Osteocyte (in vitro differentiated cells): Measurements from ENCODE around the gene SLC27A1. TPM values are rescaled to one million over a fixed set of nuclear protein-coding genes. Genes with fewer than 3 reads are reported as not detected.

Experiments
- DNase-seq: peaks from one replicate; pipeline ENCODE4 v3.0.0; 2021; ENCODE audit warnings: mixed read lengths; ENCODE audit not compliant: unreplicated experiment; ENCODE audit errors: extremely low spot score
- H3K27ac Mint-ChIP-seq: one replicate; pipeline ENCODE4 v1.8.0; 2021; ENCODE audit warnings: mild to moderate bottlenecking, mixed read lengths; ENCODE audit not compliant: unreplicated experiment
- H3K27me3 Mint-ChIP-seq: one replicate; pipeline ENCODE4 v1.8.0; 2021; ENCODE audit warnings: mixed read lengths; ENCODE audit not compliant: unreplicated experiment
- H3K36me3 Mint-ChIP-seq: one replicate; pipeline ENCODE4 v1.8.0; 2021; ENCODE audit warnings: mixed read lengths; ENCODE audit not compliant: unreplicated experiment
- H3K4me1 Mint-ChIP-seq: one replicate; pipeline ENCODE4 v1.8.0; 2021; ENCODE audit warnings: mixed read lengths; ENCODE audit not compliant: unreplicated experiment
- H3K4me3 Mint-ChIP-seq: one replicate; pipeline ENCODE4 v1.8.0; 2021; ENCODE audit warnings: mild to moderate bottlenecking, moderate library complexity, mixed read lengths; ENCODE audit not compliant: unreplicated experiment
- H3K9me3 Mint-ChIP-seq: one replicate; pipeline ENCODE4 v1.8.0; 2021; ENCODE audit warnings: mixed read lengths; ENCODE audit not compliant: unreplicated experiment
- total RNA-seq: library from RNA; stranded (reverse); gene quantifications from 2 replicates; pipeline ENCODE4 v1.2.1, GENCODE V29; 2021
- TF ChIP-seq, protein P1 (sequence below): fragments of 200-600 bp; sonication (generic); IDR thresholded peaks from 2 replicates; pipeline ENCODE4 v1.5.0; 2021; ENCODE audit warnings: antibody characterized with exemption, mild to moderate bottlenecking, moderate library complexity

The SLC27A1 gene
- total RNA-seq, 1 donor from 2014 or later = 12.5 TPM

DNA sequence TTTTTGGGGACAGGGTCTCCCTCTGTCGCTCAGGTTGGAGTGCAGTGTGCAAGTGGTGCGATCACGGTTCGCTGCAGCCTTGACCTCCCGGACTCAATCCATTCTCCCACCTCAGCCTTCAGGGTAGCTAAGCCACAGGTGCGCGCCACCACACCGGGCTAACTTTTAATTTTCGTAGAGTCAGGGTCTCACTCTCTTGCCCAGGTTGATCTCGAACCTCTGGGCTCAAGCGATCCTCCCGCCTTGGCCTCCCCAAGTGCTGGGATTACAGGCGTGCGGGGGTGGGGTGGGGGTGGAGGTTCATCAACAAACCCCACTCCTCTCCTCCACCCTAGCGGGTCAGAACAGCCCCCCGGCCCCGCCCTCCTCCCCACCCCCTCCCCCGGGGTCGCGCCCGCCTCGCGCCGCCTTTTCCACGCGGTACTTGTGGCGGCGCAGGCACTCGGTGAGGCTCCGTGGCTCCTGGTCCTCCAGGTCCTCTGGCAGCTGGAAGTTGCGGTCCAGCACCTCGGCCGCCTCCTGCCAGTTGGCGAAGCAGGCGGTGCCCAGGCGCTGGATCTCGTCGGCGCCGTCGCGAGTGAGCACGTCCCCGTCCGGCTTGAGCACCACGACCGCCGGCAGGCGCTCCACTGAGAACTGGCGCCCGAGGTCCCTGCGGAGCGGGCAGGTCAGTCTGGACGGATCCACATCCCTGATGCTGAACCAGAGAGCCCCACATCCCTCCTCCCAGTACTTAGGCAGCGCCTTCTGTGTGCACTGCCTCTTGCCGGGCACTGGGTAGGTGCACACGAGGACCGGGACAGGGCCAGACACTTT is 14.8 kb upstream of the SLC27A1 start:
- H3K36me3 Mint-ChIP-seq = no peaks in the 10 kb centered on the region
- H3K9me3 Mint-ChIP-seq = no peaks in the 10 kb centered on the region
- peaks cover 11% of the 10 kb centered on the region for H3K4me1 Mint-ChIP-seq

DNA sequence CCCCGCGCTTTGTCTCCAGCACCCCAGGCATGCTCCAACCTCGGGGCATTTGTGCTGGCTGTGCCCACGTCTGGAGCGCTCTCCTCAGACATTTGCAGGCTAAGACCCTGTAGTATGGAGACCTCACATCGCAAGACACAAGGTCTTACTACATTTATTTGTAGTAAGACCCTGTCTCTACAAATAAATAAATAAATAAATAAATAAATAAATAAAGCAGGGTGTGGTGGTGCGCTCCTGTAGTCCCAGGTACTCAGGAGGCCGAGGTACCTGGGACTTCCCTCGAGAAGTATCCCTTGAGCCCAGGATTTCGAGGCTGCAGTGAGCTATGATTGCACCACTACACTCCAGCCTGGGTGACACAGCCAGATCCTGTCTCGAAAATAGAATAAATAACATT is 14.2 kb upstream of the SLC27A1 start:
- Mint-ChIP-seq H3K27ac (no peak overlapping the region), H3K4me1 (peaks cover 11% of the 10 kb centered on the region), H3K4me3 (no peak overlapping the region), H3K36me3 (no peaks in the 10 kb centered on the region), H3K9me3 (no peaks in the 10 kb centered on the region), H3K27me3 (peaks cover 26% of the 10 kb centered on the region)
- DNase-seq = no peak
- TF ChIP-seq, protein P1, sequence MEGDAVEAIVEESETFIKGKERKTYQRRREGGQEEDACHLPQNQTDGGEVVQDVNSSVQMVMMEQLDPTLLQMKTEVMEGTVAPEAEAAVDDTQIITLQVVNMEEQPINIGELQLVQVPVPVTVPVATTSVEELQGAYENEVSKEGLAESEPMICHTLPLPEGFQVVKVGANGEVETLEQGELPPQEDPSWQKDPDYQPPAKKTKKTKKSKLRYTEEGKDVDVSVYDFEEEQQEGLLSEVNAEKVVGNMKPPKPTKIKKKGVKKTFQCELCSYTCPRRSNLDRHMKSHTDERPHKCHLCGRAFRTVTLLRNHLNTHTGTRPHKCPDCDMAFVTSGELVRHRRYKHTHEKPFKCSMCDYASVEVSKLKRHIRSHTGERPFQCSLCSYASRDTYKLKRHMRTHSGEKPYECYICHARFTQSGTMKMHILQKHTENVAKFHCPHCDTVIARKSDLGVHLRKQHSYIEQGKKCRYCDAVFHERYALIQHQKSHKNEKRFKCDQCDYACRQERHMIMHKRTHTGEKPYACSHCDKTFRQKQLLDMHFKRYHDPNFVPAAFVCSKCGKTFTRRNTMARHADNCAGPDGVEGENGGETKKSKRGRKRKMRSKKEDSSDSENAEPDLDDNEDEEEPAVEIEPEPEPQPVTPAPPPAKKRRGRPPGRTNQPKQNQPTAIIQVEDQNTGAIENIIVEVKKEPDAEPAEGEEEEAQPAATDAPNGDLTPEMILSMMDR = no peak

More for the DNA sequence above, 14.8 kb upstream of the SLC27A1 start:
- peaks cover 26% of the 10 kb centered on the region for H3K27me3 Mint-ChIP-seq
- DNase-seq = no peak
- no peak overlapping the region for H3K27ac Mint-ChIP-seq
- TF ChIP-seq, protein P1 = no peak
- H3K4me3 Mint-ChIP-seq = no peak overlapping the region

DNA sequence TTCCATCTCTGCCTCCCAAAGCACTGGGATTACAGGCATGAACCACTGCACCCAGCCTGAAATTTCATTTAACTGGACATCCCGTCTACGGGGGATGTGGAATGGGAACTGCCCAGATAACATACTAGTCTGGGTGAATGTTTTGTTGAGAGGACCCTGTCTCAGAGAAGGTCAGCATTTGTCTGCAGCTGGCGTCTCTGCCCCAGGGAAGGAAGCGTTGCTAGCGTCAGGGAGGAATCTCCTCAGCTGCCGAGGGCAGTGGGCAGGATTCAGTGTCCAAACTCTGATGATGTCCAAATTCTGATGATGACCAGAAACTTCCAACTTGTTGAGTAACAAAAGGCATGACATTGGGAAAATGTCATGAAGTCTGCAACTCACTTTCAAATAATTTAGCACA is 12.7 kb upstream of the SLC27A1 start:
- H3K9me3 Mint-ChIP-seq = no peaks in the 10 kb centered on the region
- DNase-seq = no peak
- no peak overlapping the region for H3K27ac Mint-ChIP-seq
- H3K4me3 Mint-ChIP-seq = no peak overlapping the region
- H3K4me1 Mint-ChIP-seq = peaks cover 11% of the 10 kb centered on the region
- no peaks in the 10 kb centered on the region for H3K36me3 Mint-ChIP-seq
- peaks cover 26% of the 10 kb centered on the region for H3K27me3 Mint-ChIP-seq
- TF ChIP-seq, protein P1 = no peak

DNA sequence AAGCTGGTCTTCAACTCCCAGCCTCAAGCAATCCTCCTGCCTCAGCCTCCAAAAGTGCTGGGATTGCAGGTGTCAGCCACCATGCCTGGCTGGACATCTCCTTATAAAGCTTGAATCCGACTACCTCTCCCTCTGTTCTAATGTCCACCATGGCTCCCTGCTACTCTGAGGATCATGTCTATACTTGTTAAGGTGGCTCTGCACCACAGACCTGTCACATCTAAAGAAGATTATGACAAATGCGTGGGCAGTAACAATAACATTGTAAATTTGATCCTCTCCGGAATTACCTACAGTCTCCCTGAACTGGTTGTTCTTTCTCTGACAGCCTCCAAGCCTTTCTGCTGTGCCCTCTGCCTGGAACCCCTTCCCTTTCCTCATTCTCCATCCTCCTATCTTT is 11.4 kb upstream of the SLC27A1 start:
- Mint-ChIP-seq H3K4me3 (no peak overlapping the region), H3K36me3 (no peaks in the 10 kb centered on the region), H3K9me3 (no peaks in the 10 kb centered on the region), H3K27me3 (peaks cover 22% of the 10 kb centered on the region), H3K27ac (no peak overlapping the region), H3K4me1 (peaks cover 9% of the 10 kb centered on the region)
- DNase-seq = no peak
- TF ChIP-seq, protein P1 = no peak

DNA sequence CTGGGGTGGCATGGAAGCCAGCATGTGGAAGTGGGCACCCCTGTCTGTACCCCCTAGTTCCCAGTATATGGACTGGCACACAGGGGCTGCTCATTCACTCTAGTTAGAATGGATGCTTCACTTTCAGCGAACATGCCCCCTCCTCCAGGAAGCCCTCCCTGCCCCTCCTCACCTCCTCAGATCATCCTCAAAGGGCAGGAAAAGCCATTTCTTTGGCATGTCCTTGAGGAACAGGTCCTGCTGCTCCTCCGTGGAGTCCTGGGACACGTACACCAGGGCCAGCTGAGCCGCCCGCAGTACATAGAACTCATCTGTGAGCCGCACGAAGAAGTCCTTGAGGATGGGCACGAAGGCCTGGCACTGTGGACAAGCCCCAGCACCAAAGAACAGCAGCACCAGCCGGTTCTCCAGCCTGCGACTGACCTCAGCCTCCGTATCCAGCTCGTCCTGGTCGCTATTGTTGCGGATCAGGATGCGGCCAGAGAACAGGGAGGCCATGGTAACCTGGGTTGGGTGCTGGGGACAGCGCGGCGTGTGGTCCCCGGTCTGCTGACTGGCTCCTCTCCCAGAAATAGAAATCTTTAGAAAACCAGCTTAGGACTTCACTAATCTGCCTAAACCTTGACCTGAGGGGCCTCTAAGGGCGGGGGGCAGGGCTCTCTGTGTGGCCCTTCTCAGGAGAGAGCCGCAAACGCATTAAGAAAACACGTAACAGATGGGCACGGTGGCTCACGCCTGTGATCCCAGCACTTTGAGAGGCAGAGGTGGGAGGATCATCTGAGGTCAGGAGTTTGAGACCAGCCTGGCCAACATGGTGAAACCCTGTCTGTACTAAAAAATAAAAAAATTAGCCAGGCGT is 9.7 kb upstream of the SLC27A1 start, which contains the start of gene NXNL1:
Gene NXNL1 (minus strand): TSS at position 555 of the 859 bp plus-strand sequence. CDS start 57 bp downstream, at position 498.
- Mint-ChIP-seq H3K4me1 (peaks cover 6% of the 10 kb centered on the region), H3K27ac (no peak within 1 kb of the TSS), H3K27me3 (peaks cover 14% of the 10 kb centered on the region), H3K36me3 (no peaks in the 10 kb centered on the region), H3K4me3 (no peak within 1 kb of the TSS), H3K9me3 (no peaks in the 10 kb centered on the region)
- DNase-seq = no peak
- TF ChIP-seq, protein P1 = no peak
